ENCODE measurements around the gene BICDL1. TPM values are rescaled to one million over a fixed set of nuclear protein-coding genes. Genes with fewer than 3 reads are reported as not detected.
"Not testable (repeated sequence)": the region's sequence is repeated elsewhere in the genome, so short reads cannot be mapped to it uniquely, and the experiment has no call there.

The BICDL1 gene
- total and polyA plus RNA-seq, 2 donors (not counting 3 experiments of a cell fraction or from before 2014, with no cell fraction given): 0.19 TPM; not detected in 1

GRCh38 chr12:120041386-120042231 is 52.6 kb downstream of the BICDL1 start:
- no peak for TF ChIP-seq CTCF (IDR thresholded peaks at IDR 0.05; ENCODE audit: extremely low read depth in 1 of 2, insufficient read depth in 1 of 2, low read depth in 1 of 2, low read length in 2 of 2)
- no peak for TF ChIP-seq POLR2AphosphoS5 (IDR thresholded peaks at IDR 0.05; ENCODE audit: insufficient read depth, low read depth, low read length)
- no peak for TF ChIP-seq MAX (IDR thresholded peaks at IDR 0.05; ENCODE audit: insufficient read depth, insufficient read length)
- TF ChIP-seq MYC (IDR thresholded peaks at IDR 0.05; ENCODE audit: low read depth, low read length): no peak
- no peak for TF ChIP-seq EZH2 (IDR thresholded peaks at IDR 0.05; ENCODE audit: borderline replicate concordance, low read depth, low read length, severe bottlenecking)
- TF ChIP-seq FOS (IDR thresholded peaks at IDR 0.05; ENCODE audit: borderline replicate concordance, insufficient read depth, low read length): no peak
- no peak for TF ChIP-seq POLR2A (IDR thresholded peaks at IDR 0.05; ENCODE audit: low read depth, low read length)
- TF ChIP-seq GATA2 (IDR thresholded peaks at IDR 0.05; ENCODE audit: insufficient read depth, insufficient read length, low read depth, low read length): no peak
- no peak for TF ChIP-seq JUN (IDR thresholded peaks at IDR 0.05; ENCODE audit: borderline replicate concordance, insufficient read depth, insufficient read length, low read depth)
- no TSS peak for BruUV-seq (replicated peaks)
- Histone ChIP-seq H3K4me2 (ENCODE audit: insufficient read depth, low read length) (no peak overlapping the region), H3K4me1 (ENCODE audit: control insufficient read depth, extremely low read depth, insufficient read depth, low read length) (no peaks in the 10 kb centered on the region), H3K27ac (ENCODE audit: insufficient read depth, low read depth, low read length) (no peak overlapping the region), H3K79me2 (ENCODE audit: control insufficient read depth, insufficient read depth, low read length) (no peaks in the 10 kb centered on the region), H2AFZ (ENCODE audit: low read depth, low read length) (no peak overlapping the region), H3K9ac (replicated peaks; ENCODE audit: extremely low read depth, insufficient read depth, low read length) (no peak overlapping the region), H4K20me1 (replicated peaks; ENCODE audit: control insufficient read depth, extremely low read depth, insufficient read depth, low read length) (no peaks in the 10 kb centered on the region), H3K36me3 (ENCODE audit: control insufficient read depth in 2 of 2, extremely low read depth in 1 of 2, insufficient read depth in 2 of 2, low read length in 2 of 2) (no peaks in the 10 kb centered on the region), H3K9me3 (replicated peaks; ENCODE audit: control insufficient read depth, insufficient read depth, low read length) (no peaks in the 10 kb centered on the region), H3K4me3 (replicated peaks in 1 of 3; ENCODE audit: insufficient read depth in 1 of 3, low read depth in 1 of 3, low read length in 3 of 3) (no peak overlapping the region), H3K27me3 (ENCODE audit: control insufficient read depth in 2 of 2, insufficient read depth in 2 of 2, low read length in 2 of 2) (peaks cover 0 to 5% of the 10 kb centered on the region in 2 experiments), H3K9me1 (replicated peaks; ENCODE audit: control insufficient read depth, extremely low read depth, insufficient read depth, low read length) (no peaks in the 10 kb centered on the region)
- no peak for DNase-seq (ENCODE audit: low read depth, low spot score)
- no peak for FAIRE-seq
- CTCF ChIA-PET: no interaction called here
- intact Hi-C loops (cut with micrococcal nuclease) (no loop called here), dilution Hi-C loops (cut with MboI; ENCODE audit: extremely low pct_ligation_motif_present, low sequenced_read_pairs) (no loop called here)
- POLR2A ChIA-PET: no interaction called here

GRCh38 chr12:120045367-120045766 is 56.3 kb downstream of the BICDL1 start:
- CTCF ChIA-PET; FAIRE-seq; intact Hi-C loops (cut with micrococcal nuclease): not testable (repeated sequence)

More at GRCh38 chr12:120045367-120045766, 56.3 kb downstream of the BICDL1 start:
- H2AFZ ChIP-seq (ENCODE audit: low read depth, low read length); H3K9ac ChIP-seq (replicated peaks; ENCODE audit: extremely low read depth, insufficient read depth, low read length); H3K4me3 ChIP-seq (replicated peaks in 1 of 3; ENCODE audit: insufficient read depth in 1 of 3, low read depth in 1 of 3, low read length in 3 of 3); H3K4me2 ChIP-seq (ENCODE audit: insufficient read depth, low read length); H3K36me3 ChIP-seq (ENCODE audit: control insufficient read depth in 2 of 2, extremely low read depth in 1 of 2, insufficient read depth in 2 of 2, low read length in 2 of 2); H3K9me3 ChIP-seq (replicated peaks; ENCODE audit: control insufficient read depth, insufficient read depth, low read length); BruUV-seq (replicated peaks); H3K79me2 ChIP-seq (ENCODE audit: control insufficient read depth, insufficient read depth, low read length); H3K27ac ChIP-seq (ENCODE audit: insufficient read depth, low read depth, low read length); POLR2A ChIA-PET; DNase-seq (ENCODE audit: low read depth, low spot score); H3K27me3 ChIP-seq (ENCODE audit: control insufficient read depth in 2 of 2, insufficient read depth in 2 of 2, low read length in 2 of 2); dilution Hi-C loops (cut with MboI; ENCODE audit: extremely low pct_ligation_motif_present, low sequenced_read_pairs); H3K4me1 ChIP-seq (ENCODE audit: control insufficient read depth, extremely low read depth, insufficient read depth, low read length); H3K9me1 ChIP-seq (replicated peaks; ENCODE audit: control insufficient read depth, extremely low read depth, insufficient read depth, low read length); H4K20me1 ChIP-seq (replicated peaks; ENCODE audit: control insufficient read depth, extremely low read depth, insufficient read depth, low read length): not testable (repeated sequence)

Measured in endothelial cell of umbilical vein (primary cell).